ENCODE measurements around the gene PTCHD4.

- TF ChIP-seq CTCF (IDR thresholded peaks at IDR 0.05) (no peak), POLR2A (IDR thresholded peaks at IDR 0.05) (no peak)
Measured at GRCh38 chr6:48116699-48117645, 6.0 kb upstream of the PTCHD4 start.

Data from testis (tissue), 2 donors.